SH-SY5Y (cell line): ENCODE measurements around the gene RNF183.

Experiments
- GATA2 ChIP-seq: IDR thresholded peaks from 2 replicates; pipeline ENCODE4 v1.6.1; 2011; ENCODE audit warnings: mild to moderate bottlenecking, low read depth, low read length
- GATA3 ChIP-seq: IDR thresholded peaks from 2 replicates; pipeline ENCODE4 v1.6.1; 2011; ENCODE audit warnings: low read depth, mild to moderate bottlenecking, low read length, moderate library complexity

The RNF183 gene

GRCh38 chr9:113269355-113269754, 33.8 kb downstream of the RNF183 start:
- no peak for TF ChIP-seq GATA2

- TF ChIP-seq GATA2 (no peak), GATA3 (no peak)
These were observed 35.1 kb downstream of the RNF183 start for GRCh38 chr9:113267911-113268566.

- TF ChIP-seq GATA3 = no peak
- no peak for TF ChIP-seq GATA2
These were observed 37.0 kb downstream of the RNF183 start for GRCh38 chr9:113266174-113266573.

GRCh38 chr9:113261917-113262671, 41.1 kb downstream of the RNF183 start:
- no peak for TF ChIP-seq GATA2
- no peak for TF ChIP-seq GATA3

GRCh38 chr9:113258282-113258681, 44.9 kb downstream of the RNF183 start:
- TF ChIP-seq GATA2 = no peak
- TF ChIP-seq GATA3 = no peak

- TF ChIP-seq GATA3 (no peak), GATA2 (no peak)
These were observed 45.3 kb downstream of the RNF183 start for GRCh38 chr9:113257863-113258262.

GRCh38 chr9:113255438-113255837, 47.7 kb downstream of the RNF183 start:
- TF ChIP-seq GATA3 (no peak), GATA2 (no peak)

GRCh38 chr9:113254991-113255390, 48.2 kb downstream of the RNF183 start:
- TF ChIP-seq GATA3 (peak; percentile 57), GATA2 (no peak)

GRCh38 chr9:113250807-113251206, 52.4 kb downstream of the RNF183 start:
- no peak for TF ChIP-seq GATA2
- no peak for TF ChIP-seq GATA3

GRCh38 chr9:113247640-113248039, 55.5 kb downstream of the RNF183 start:
- no peak for TF ChIP-seq GATA3
